MM.1S (cell line): ENCODE results near the gene SMIM13.
A peak's percentile ranks its signal among the peaks of the same experiment; 100 is the strongest.

Experiments used
- DNase-seq: peaks from one replicate; pipeline ENCODE4 v3.0.0-alpha.2; 2015
- H2AFZ ChIP-seq: fragments of 300-600 bp; sonication (generic); 2 replicates; pipeline ENCODE4 v1.6.0; 2016; ENCODE audit warnings: antibody characterized with exemption, low read length
- H3F3A ChIP-seq: fragments of 300-600 bp; sonication (generic); 2 replicates; pipeline ENCODE4 v1.6.1; 2016; ENCODE audit warnings: mild to moderate bottlenecking, antibody characterized with exemption, low read length, moderate library complexity, mixed read lengths; ENCODE audit not compliant: insufficient read depth
- H3K27ac ChIP-seq: fragments of 300-600 bp; sonication (generic); 2 replicates; pipeline ENCODE4 v1.5.1; 2016; ENCODE audit warnings: mild to moderate bottlenecking, low read length
- H3K27me3 ChIP-seq: fragments of 300-600 bp; sonication (generic); replicated peaks from 2 replicates; pipeline ENCODE4 v1.6.0; 2016; ENCODE audit warnings: low read length; ENCODE audit not compliant: insufficient read depth
- H3K36me3 ChIP-seq: fragments of 300-600 bp; sonication (generic); replicated peaks from 2 replicates; pipeline ENCODE4 v1.6.1; 2016; ENCODE audit warnings: mild to moderate bottlenecking, low read length, mixed read lengths; ENCODE audit not compliant: insufficient read depth
- H3K4me1 ChIP-seq: fragments of 300-600 bp; sonication (generic); 2 replicates; pipeline ENCODE4 v1.6.1; 2016; ENCODE audit warnings: low read length, mixed read lengths
- H3K4me2 ChIP-seq: fragments of 300-600 bp; sonication (generic); 2 replicates; pipeline ENCODE4 v1.6.0; 2016; ENCODE audit warnings: low read depth, low read length
- H3K4me3 ChIP-seq: fragments of 300-600 bp; sonication (generic); 2 replicates; pipeline ENCODE4 v1.5.1; 2016; ENCODE audit warnings: low read length, mixed read lengths
- H3K79me2 ChIP-seq: fragments of 300-600 bp; sonication (generic); 2 replicates; pipeline ENCODE4 v1.6.1; 2016; ENCODE audit warnings: mixed run types, low read length, mixed read lengths
- H3K9ac ChIP-seq: fragments of 300-600 bp; sonication (generic); 2 replicates; pipeline ENCODE4 v1.6.1; 2016; ENCODE audit warnings: low read length, mixed read lengths
- H3K9me2 ChIP-seq: fragments of 300-600 bp; sonication (generic); replicated peaks from 2 replicates; pipeline ENCODE4 v1.6.1; 2016; ENCODE audit warnings: mild to moderate bottlenecking, low read length, mixed read lengths; ENCODE audit not compliant: insufficient read depth
- H3K9me3 ChIP-seq: fragments of 300-600 bp; sonication (generic); replicated peaks from 2 replicates; pipeline ENCODE4 v1.6.1; 2016; ENCODE audit warnings: mild to moderate bottlenecking, low read length, mixed read lengths; ENCODE audit not compliant: insufficient read depth
- H4K20me1 ChIP-seq: fragments of 300-600 bp; sonication (generic); 2 replicates; pipeline ENCODE4 v1.6.1; 2016; ENCODE audit warnings: mild to moderate bottlenecking, low read length, moderate library complexity, mixed read lengths; ENCODE audit not compliant: insufficient read depth
- CTCF ChIP-seq: fragments of 300-600 bp; sonication (generic); IDR thresholded peaks from 2 replicates; pipeline ENCODE4 v1.5.1; 2016; ENCODE audit warnings: antibody characterized with exemption, low read length, mixed read lengths
- EZH2 ChIP-seq: fragments of 300-600 bp; sonication (generic); optimal IDR thresholded peaks from 2 replicates; pipeline ENCODE3; 2017; ENCODE audit warnings: low read depth, mild to moderate bottlenecking, antibody characterized with exemption, low read length, mixed read lengths
- EZH2phosphoT487 ChIP-seq: fragments of 300-600 bp; sonication (generic); IDR thresholded peaks from 2 replicates; pipeline ENCODE4 v1.6.1; 2018; ENCODE audit warnings: antibody characterized with exemption, low read length

Gene SMIM13

GRCh38 chr6:11171952-11172351 is 78.3 kb downstream of the SMIM13 start:
- Histone ChIP-seq H4K20me1 (no peaks in the 10 kb centered on the region), H3K9me3 (no peaks in the 10 kb centered on the region), H3K36me3 (no peaks in the 10 kb centered on the region), H2AFZ (no peak overlapping the region), H3K9me2 (no peaks in the 10 kb centered on the region), H3K4me1 (no peaks in the 10 kb centered on the region), H3K9ac (no peak overlapping the region), H3F3A (no peaks in the 10 kb centered on the region), H3K27ac (no peak overlapping the region), H3K79me2 (no peaks in the 10 kb centered on the region), H3K4me2 (peak overlapping the region; percentile 67), H3K4me3 (no peak overlapping the region), H3K27me3 (no peaks in the 10 kb centered on the region)
- TF ChIP-seq CTCF (no peak), EZH2 (no peak), EZH2phosphoT487 (no peak)
- no peak for DNase-seq

- Histone ChIP-seq H3K27ac (no peak overlapping the region), H3K27me3 (no peaks in the 10 kb centered on the region), H3K36me3 (no peaks in the 10 kb centered on the region), H3K79me2 (no peaks in the 10 kb centered on the region), H3K9ac (no peak overlapping the region), H3K4me3 (no peak overlapping the region), H3K4me2 (peak overlapping the region; percentile 67), H3K4me1 (no peaks in the 10 kb centered on the region), H2AFZ (peak overlapping the region; percentile 57; the same call in 1 of the 2 replicates), H3K9me2 (no peaks in the 10 kb centered on the region), H3F3A (no peaks in the 10 kb centered on the region), H3K9me3 (no peaks in the 10 kb centered on the region), H4K20me1 (no peaks in the 10 kb centered on the region)
- TF ChIP-seq CTCF (peak; percentile 89), EZH2phosphoT487 (no peak), EZH2 (no peak)
- DNase-seq, result peak; percentile 36
These were observed 79.1 kb downstream of the SMIM13 start for GRCh38 chr6:11172501-11173327.

- Histone ChIP-seq H3K9me2 (no peaks in the 10 kb centered on the region), H3F3A (no peaks in the 10 kb centered on the region), H3K4me2 (no peak overlapping the region), H3K9me3 (no peaks in the 10 kb centered on the region), H3K79me2 (no peaks in the 10 kb centered on the region), H3K9ac (no peak overlapping the region), H2AFZ (no peak overlapping the region), H3K27me3 (no peaks in the 10 kb centered on the region), H3K4me3 (no peak overlapping the region), H4K20me1 (no peaks in the 10 kb centered on the region), H3K27ac (no peak overlapping the region), H3K4me1 (no peaks in the 10 kb centered on the region), H3K36me3 (no peaks in the 10 kb centered on the region)
- DNase-seq, result no peak
- TF ChIP-seq EZH2phosphoT487, result no peak
- TF ChIP-seq EZH2, result no peak
- no peak for TF ChIP-seq CTCF
These were observed 80.6 kb downstream of the SMIM13 start for GRCh38 chr6:11174242-11174611.
